CMK (cell line): ENCODE measurements around the gene CABP7.

Source experiments
- DNase-seq: peaks from one replicate; pipeline ENCODE4 v3.0.0-alpha.2; 2010; ENCODE audit warnings: low read depth

CABP7 gene

DNA sequence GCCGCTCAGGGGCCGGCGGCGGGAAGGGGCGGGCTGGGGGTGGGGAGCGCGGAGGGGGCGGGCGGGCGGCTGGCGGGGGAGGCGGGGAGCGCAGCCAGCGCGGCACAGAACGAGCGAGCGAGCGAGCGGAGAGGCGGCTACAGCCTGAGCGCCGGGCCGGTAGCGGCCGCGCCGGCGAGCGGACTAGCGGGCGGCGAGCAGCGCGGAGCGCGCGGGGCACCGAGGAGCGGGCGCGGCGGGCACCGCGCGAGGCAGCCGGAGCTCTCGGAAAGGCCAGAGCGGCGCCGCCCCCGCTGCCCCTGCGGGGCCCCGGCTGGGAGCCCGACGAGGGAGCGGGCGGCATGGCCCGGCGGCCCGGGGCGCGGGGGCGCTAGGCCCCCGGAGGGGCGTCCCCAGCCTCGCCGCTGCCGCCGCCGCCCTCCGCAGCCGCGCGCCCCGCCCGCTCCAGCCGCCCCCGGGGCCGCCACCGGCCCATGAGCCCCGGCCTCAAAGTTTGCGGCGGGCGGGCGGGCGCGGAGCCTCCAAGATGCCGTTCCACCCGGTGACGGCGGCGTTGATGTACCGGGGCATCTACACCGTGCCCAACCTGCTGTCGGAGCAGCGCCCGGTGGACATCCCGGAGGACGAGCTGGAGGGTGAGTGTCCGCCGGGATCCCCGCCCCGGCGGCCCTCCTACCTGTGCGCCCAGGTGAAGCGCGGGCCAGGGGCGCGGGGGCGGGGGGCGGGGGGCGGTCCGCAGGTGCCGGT lies at the start of gene CABP7:
Gene CABP7, plus strand, starts transcription at position 105 of the 747 bp plus-strand sequence. Its CDS starts 422 bp downstream, at position 527.
- no peak for DNase-seq

DNA sequence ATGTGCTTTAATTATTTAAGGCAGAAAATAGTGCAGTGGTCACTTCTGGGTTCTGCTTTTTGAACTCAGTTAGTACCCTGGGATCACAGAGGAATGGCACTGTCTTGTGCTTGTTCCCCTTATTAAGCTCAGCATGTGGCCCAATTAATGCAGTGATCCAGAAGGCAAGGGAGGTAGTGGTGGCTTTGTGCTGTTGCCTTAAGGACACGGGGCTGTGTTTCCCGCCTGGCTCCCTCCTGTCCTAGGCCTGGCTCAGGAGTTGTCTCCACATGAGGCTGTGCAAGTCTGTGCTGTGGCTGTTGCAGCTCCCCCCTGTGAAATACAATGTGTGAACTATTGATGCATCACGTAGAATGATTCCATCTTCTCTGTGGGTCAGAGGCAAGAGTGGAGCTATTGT lies 49.2 kb upstream of the CABP7 start:
- no peak for DNase-seq

DNA sequence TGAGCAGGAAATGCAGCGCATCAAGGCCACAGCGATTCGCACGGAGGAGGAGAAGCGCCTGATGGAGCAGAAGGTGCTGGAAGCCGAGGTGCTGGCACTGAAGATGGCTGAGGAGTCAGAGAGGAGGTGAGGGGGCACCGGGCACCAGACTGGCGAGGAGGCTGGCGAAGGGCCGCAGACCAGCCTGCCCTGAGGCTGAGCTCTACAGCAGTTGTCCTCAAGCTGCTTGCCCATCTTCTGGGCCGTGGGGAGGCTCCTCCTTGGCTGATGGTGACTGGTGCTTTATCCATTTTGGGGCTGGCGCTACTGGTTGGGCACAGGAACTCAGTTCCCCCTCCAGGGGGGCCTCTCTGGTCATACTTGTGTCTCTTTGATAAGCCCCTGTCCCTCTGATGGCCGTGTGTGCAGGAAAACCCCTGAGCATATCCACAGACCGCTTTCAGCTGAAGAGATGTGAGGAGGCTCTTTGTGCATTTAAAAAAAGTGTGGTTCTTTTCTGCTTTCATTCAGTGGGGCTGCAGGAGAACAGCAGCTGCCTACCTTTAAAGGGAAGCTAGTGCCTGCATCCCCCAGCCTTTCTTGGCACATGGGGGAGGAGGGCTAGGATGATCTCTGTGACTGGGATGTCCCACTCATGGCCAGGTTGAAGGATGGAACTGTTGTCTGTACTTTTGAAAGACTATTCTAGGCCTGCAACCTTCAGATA lies 46.3 kb upstream of the CABP7 start:
- DNase-seq = no peak

DNA sequence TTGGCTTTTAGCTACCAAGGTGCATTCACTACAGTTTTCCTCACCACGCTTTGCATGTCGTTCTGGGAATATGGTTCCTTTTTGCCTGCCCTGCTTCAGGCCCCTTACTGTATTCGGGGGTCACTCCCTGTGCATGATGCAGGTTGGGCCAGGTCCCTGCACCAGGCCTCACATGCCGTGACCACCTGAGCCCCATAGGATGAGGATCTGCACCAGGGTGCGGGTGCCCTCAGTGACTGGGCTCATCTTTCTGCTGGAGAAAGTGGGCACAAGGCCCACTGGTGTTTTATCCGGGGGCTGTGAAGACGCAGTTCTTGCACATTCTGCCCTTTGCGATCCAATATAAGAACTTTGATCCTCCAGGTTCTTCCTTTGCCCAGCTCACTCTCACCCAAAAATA lies 45.7 kb upstream of the CABP7 start:
- no peak for DNase-seq

DNA sequence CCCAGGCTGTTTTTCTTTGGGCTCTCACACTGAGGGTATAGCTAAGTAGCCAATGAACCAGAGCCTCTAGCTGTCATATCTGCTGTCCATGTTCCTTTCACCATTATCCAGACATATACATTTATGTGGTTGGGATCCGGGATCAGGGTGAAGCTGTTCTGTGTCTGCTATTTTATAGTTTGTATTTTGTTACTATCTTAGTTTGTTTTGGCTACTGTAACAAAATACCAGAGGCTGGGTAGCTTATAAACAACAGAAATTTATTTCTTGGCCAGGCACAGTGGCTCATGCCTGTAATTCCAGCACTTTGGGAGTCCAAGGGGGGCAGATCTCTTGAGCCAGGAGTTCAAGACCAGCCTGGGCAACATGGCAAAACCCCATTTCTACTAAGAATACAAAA lies 40.5 kb upstream of the CABP7 start:
- no peak for DNase-seq

DNA sequence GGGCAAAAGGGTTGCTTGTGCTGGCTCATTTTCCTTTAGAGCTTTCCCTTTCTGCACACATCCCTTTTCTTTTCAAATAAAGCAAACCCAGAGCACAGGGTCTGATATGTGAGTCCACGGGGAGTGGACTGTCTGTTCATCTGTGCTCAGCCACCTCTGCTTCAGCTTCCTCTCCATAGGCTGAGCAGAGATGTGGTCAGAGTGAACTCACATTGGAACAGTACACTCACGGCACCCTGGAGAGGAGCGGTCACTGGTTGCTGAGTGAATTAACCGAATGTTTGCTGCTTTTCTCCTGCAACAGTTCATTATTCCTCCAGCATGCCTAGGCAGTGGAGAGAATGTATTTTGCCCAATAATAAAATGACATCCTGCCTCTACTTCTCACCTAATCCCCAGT lies 36.3 kb upstream of the CABP7 start:
- DNase-seq = no peak

DNA sequence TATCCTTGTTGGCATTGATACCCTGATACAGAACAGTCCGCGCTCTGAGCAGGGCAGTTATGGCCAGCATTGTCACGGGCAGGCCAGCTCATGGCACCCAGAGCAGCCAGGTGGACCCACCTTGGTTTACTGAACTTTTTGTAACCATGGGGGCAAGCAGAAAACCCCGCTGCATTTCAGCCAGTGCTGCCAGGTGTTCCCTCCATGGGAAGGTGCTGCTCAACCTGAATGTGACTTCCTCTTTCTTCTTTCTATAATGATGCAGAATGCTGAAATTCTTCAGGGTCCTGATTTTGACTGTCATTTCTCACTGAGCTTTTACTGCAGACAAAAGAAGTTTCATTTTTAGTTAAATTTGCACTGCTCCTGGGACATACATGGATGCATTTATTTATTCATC lies 35.6 kb upstream of the CABP7 start:
- no peak for DNase-seq

DNA sequence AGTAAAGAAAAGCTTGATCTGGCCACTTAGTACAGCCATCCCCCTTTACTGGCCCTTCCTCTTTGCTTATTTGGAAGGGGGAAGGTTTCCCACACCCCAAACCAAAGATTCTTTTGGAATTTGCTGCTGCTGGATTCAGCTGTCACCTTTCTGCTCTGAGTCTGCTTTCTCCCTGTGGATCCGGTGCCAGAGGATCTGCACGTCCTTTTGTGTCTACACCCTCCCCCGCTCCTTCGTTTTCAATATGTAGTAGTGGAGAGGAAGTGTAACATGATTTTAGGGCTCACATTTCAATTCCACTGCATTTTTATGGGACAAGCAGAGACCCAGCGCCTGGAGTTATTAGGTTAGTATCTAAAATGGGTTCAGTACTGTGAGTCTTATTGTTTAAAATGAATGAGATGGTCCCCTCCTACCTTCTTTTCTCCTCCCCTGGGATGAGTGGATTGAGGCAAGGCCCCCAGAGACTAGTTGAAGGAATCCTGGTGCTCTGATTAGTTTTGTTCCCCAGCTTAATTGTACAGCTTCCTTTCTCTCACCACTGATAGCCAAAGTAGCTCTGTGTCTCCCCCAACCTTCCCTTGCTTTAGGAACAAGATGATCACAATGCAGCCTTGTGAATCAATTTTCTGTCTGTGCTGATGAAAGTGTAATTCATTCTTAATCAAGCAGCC lies 30.5 kb upstream of the CABP7 start:
- no peak for DNase-seq

DNA sequence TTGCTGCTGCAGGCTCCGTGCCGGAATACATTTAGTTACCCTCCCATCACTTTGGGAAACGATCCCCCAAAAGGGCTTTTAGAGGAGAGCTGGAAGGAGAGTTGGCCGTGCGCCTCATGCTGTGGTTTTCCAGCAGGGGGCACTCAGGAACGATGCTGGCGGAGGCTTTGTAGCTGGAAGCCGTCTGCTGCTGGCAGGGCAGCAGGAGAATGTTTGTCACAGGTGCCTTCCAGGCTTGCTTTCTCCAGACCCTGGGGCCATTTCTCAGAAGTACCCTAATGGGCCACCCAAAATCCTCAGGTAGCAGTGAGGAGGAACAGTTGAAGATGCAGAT lies 30.0 kb upstream of the CABP7 start:
- no peak for DNase-seq

DNA sequence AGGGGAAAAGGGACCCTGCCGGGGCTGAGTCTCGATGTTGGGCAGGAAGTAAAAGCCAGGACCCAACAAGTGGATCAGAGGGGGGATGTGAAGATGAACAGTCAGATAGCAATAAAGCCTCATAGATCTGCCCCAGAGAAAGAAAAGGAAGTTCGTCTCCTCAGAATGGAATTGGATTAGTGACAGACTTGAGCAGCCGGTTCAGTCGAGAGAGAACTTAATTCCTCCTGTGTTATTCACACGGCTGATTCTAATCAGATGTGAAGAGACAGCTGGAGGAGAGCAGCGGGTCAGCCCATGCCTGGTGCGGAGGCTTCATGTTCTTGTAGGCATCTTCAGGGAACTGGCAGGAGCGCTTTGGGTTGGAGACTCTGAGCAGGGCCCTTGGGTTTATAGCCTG lies 29.3 kb upstream of the CABP7 start:
- DNase-seq = no peak

DNA sequence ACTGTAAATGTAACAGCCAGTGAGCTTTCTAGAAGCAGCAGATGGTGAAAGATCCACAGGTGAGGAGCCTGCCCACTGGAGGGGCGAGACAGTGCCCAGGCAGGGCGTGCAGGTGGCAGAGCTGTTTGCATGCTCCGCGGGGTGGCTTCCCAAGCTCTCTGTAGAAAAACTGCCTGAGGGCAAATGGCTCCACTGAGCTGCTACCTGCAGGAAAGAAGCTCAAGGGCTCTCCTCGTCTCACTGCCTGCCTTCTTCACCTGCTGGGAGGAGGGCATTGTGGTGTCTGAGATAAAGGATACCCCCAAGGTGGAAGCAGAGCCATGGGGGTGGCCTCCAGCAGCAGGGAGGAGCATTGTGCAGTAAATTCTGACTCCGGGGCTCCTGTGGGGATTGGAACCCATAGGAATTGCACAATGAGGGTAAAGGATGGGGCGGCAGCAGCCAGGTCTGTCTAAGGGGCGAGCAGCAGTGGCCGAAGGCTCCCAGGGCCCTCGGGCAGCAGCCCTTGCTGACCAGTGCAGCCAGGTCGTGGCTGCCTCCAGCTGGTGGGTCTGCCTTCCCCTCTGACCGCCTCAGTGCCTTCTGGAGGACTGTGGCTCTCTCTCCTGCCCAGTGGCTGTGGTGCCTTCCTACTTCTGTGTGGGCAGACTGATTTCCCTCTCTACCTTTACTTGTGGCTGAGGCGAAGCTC lies 28.0 kb upstream of the CABP7 start:
- DNase-seq = no peak

DNA sequence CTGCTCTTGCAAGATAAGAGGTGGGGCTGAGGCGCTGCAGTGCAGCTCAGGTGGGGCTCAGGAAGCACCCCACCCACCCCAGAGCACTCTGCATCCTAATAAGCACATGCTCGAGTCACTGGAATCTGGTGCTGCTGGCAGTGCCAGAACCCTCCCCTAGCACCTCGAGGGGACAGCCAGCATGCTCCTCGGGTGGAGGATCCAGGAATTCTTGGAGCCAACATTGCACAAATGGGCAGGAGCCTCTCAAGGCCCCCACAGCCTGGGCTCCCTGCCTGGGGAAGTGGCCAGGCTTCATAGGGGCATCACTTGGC lies 27.5 kb upstream of the CABP7 start:
- DNase-seq = no peak

DNA sequence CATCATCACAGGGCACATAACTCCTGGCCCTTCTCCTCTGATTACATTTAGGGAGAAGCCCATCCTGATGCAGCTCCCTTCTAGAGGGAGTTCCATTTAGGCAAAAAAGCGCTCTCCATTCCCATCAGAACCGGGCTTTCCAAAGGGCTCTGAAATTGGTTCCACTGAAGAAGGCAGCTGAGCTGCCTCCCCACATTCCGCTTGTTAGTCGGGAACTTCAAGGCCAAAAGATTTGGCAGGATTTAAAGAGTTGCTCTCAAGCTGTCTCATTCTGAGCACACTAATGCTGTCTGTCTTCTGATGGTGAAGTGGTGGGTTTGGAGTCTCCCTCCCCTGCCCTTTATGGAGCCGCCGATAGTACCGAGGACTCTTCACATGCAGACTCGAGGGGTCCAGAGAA lies 26.6 kb upstream of the CABP7 start:
- DNase-seq = no peak

DNA sequence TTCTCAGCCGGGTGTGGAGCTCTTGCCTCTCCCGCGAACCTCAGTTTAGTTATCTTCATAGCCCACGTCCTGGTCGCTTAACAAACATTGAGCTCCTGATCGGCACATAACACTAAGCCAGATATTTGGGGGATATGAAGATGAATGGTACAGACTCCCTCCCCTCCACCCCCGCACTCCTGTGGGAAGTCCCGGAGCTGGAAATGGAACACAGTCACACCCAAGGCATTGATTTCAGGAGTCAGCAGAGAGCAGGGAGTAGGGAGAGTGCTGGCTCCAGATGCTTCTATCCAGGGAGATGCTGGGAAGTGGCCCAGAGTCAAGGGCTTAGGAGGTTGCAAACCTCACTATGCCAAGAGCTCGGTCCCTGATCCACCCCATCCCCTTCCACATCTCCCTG lies 26.1 kb upstream of the CABP7 start:
- DNase-seq = no peak

DNA sequence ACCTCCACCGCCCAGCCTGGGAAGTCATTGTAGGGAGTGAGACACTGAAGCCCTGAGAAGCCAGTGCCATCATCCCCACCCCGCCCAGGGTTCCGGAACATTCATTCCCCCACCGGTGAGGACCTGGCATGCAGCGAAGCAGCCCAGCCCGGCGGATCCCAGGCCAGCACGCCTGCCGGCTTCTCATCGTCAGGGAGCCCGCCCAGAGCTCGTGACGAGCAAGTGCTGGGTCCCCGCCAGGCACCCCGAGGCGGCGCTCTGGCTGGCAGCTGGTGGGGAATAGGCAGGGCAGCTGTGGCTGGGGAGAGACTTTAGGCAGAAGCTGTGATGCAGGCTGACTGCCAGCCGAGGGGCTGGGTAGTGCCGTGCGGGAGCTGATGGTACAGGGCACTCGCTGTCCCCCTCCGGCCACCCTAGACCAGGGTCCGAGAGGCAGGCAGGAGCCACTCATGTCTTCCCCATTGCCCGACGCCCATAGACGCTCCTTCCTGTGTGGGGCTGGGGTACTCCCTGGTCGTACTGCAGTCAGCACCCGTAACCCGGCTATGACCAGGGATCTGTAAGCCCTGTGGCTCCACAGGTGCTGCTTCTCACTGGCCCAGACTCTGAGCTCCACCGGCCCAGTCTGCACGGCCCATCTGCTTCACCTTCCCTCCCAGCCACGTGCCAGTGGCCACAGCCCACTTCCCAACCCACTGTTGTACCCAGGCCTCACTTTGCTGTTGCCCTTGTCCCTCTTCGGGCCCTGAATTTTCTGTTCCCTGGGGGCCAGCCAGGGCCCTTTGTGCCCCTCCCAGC lies 24.5 kb upstream of the CABP7 start:
- no peak for DNase-seq

DNA sequence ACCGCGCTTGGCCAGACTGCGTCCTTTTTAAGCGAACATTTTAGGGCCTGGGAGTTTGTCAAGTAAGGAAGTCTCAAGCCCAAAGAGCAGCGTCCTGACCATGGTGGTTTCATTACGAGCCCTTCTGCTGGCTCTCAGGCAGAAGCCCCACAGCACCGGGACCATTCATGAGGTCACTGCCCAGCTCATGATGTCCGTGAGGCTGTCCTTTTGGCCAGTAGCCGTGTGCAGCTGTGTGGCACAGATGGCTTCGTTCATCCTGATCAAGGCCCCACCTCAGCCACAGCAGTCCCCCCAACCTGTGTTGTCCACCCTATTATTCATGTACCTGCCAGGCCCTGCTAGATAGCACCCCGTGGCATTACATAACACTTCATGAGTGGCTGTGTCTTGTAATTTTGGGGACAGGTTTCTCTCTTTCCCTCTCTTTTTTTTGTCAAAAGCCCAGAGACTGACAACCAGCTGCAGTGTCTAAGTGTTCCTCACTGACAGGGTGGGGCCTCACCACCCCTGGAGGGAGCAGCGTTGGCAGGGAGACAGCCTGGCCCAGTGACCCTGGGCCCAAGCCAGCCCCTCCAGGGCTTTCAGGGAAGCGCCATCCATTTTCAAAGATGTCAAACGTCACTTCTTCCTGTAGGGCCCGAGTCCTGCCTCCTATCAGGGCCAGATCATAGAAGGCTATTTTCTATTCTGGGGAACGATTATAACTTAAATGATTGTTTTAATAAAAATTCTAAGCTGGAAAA lies 21.8 kb upstream of the CABP7 start:
- DNase-seq = no peak

DNA sequence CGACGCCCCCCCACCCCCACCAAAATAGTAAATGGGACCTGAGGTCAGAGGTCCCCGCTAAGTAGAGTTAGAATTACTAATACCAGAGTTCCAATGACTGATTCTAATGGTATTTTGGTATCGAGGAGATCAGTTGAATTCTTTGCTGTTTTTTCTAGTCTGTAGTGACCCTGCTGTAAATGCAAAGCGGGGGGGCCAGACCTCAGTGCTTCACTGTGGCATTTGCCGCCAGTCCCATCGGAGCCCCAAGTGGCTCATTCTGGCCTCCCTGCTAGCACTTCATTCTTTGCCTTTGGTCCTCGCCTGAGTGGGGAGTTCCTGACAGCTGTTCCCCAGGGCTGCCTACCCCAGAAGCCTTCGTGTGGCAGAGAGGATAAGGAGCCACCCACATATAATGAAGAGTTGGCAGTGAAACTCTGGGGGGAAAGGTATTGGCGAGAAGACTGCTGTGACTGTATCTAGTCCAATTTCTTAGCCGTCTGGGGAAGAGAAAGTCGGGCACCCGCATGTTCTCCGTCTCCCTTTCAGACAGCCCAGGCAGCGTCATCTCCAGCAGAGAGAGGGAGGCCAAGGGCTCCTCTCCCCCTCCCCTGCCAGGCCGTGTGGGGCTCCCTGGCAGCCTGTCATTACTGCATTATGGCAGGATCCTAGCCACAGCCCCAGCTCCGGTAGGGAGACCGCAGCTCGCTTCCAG lies 19.4 kb upstream of the CABP7 start:
- DNase-seq = no peak

DNA sequence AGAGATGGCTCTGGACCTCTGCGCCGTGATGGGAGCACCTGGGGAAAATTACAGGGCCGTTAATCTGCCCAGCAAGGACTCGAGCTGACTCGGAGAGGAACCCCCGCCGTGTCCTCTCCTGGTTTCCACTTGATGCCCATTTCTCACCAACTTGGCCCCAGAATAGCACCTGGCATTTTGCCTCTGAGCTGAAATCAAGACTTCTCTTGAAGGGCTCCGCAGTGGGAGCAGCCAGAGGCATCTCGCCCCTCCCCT lies 19.0 kb upstream of the CABP7 start:
- no peak for DNase-seq

DNA sequence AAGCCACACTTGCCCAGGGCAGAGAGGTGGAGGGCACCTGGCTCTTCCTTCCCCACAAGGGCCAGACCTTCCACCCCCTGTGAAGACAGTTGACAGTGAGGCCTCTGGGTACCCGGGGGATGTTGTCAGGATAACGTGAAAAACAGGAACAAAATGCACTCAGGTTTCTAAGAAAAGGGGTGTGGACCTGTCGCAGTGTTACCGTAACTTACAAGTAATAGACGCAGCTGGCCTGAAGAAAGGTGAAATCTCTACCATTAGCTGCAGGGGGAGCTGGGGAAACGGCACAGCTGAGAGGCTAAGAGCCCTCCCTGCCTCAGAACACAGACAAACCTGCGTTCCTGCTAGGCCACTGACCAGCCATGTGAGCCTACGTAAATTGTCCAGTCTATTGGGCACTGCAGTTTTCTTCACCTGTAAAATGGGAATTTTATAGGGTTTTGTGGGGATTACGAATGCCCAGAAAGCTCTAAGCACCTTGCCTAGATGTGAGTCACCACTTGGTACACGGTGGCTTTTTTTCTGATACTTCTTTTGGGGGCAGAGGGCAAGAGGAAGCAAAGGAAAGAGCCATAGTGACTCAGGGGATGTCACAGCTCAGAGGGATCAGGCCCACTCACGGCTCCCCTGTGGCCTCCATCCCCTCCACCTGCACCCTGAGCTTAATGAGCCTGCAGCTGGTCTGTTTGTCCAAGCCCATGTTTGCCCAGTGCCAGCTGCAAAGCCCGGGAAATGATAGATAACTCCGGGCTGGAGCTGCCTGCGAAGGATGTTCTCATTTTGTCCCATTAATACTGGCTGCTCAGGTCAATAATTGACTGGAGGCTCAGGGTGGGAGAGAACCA lies 18.4 kb upstream of the CABP7 start:
- DNase-seq = no peak
